H9 (cell line): ENCODE measurements around the gene GRIA1. TPM values are rescaled to one million over a fixed set of nuclear protein-coding genes. Genes with fewer than 3 reads are reported as not detected.

Source experiments
- DNase-seq: peaks from one replicate; pipeline ENCODE4 v3.0.0-alpha.2; 2017
- H2AFZ ChIP-seq: one replicate; pipeline ENCODE4 v1.6.1; 2013; ENCODE audit warnings: mild to moderate bottlenecking, low read length, control low read depth, moderate library complexity
- H2AK5ac ChIP-seq: 2 replicates; pipeline ENCODE4 v1.6.1; 2013; ENCODE audit warnings: low read length, control low read depth, mixed read lengths; ENCODE audit not compliant: insufficient read length
- H2BK120ac ChIP-seq: one replicate; pipeline ENCODE4 v1.6.1; 2013; ENCODE audit warnings: low read depth, mild to moderate bottlenecking, low read length, control low read depth, inconsistent platforms; ENCODE audit not compliant: poor library complexity, severe bottlenecking
- H2BK12ac ChIP-seq: 2 replicates; pipeline ENCODE4 v1.6.1; 2013; ENCODE audit warnings: low read length, control low read depth, mixed read lengths, low read depth; ENCODE audit not compliant: insufficient read length
- H2BK15ac ChIP-seq: 2 replicates; pipeline ENCODE4 v1.6.1; 2013; ENCODE audit warnings: low read depth, low read length, control low read depth
- H2BK20ac ChIP-seq: one replicate; pipeline ENCODE4 v1.6.1; 2013; ENCODE audit warnings: low read depth, mild to moderate bottlenecking, low read length, control low read depth, inconsistent platforms; ENCODE audit not compliant: poor library complexity, severe bottlenecking
- H2BK5ac ChIP-seq: 2 replicates; pipeline ENCODE4 v1.6.1; 2013; ENCODE audit warnings: low read length, control low read depth, mixed read lengths; ENCODE audit not compliant: insufficient read length
- H3K14ac ChIP-seq: 2 replicates; pipeline ENCODE4 v1.6.1; 2013; ENCODE audit warnings: low read length, control low read depth; ENCODE audit not compliant: insufficient read depth
- H3K18ac ChIP-seq: 2 replicates; pipeline ENCODE4 v1.6.1; 2013; ENCODE audit warnings: low read depth, mild to moderate bottlenecking, mixed read lengths, low read length, control low read depth; ENCODE audit not compliant: insufficient read length
- H3K23ac ChIP-seq: 2 replicates; pipeline ENCODE4 v1.6.1; 2013; ENCODE audit warnings: low read length, control low read depth, mixed read lengths, low read depth; ENCODE audit not compliant: insufficient read length
- H3K23me2 ChIP-seq: 2 replicates; pipeline ENCODE4 v1.6.1; 2013; ENCODE audit warnings: low read depth, mild to moderate bottlenecking, mixed read lengths, low read length, control low read depth; ENCODE audit not compliant: insufficient read length, poor library complexity, severe bottlenecking
- H3K27ac ChIP-seq: 2 replicates; pipeline ENCODE4 v1.5.1; 2013; ENCODE audit warnings: low read length, control low read depth, mixed read lengths, low read depth; ENCODE audit not compliant: insufficient read length
- H3K27me3 ChIP-seq: 2 replicates; pipeline ENCODE4 v1.6.1; 2013; ENCODE audit warnings: low read length, control low read depth, inconsistent platforms; ENCODE audit not compliant: insufficient read depth
- H3K4ac ChIP-seq: 2 replicates; pipeline ENCODE4 v1.6.1; 2013; ENCODE audit warnings: low read depth, mild to moderate bottlenecking, control low read depth, inconsistent platforms, low read length, moderate library complexity
- H3K4me1 ChIP-seq: 2 replicates; pipeline ENCODE4 v1.6.1; 2013; ENCODE audit warnings: low read length, control low read depth, inconsistent platforms; ENCODE audit not compliant: insufficient read depth
- H3K4me2 ChIP-seq: 2 replicates; pipeline ENCODE4 v1.6.1; 2013; ENCODE audit warnings: low read length, control low read depth, mixed read lengths; ENCODE audit not compliant: insufficient read length, insufficient read depth
- H3K56ac ChIP-seq: 2 replicates; pipeline ENCODE4 v1.6.1; 2013; ENCODE audit warnings: low read depth, mild to moderate bottlenecking, mixed read lengths, low read length, control low read depth; ENCODE audit not compliant: insufficient read length
- H3K79me1 ChIP-seq: 2 replicates; pipeline ENCODE4 v1.6.1; 2013; ENCODE audit warnings: low read depth, mild to moderate bottlenecking, moderate library complexity, low read length, control low read depth, inconsistent platforms; ENCODE audit not compliant: insufficient read depth, poor library complexity, severe bottlenecking
- H3K79me2 ChIP-seq: 2 replicates; pipeline ENCODE4 v1.6.1; 2013; ENCODE audit warnings: low read length, control low read depth, inconsistent platforms; ENCODE audit not compliant: insufficient read depth
- H3K9ac ChIP-seq: 2 replicates; pipeline ENCODE4 v1.6.1; 2013; ENCODE audit warnings: low read length, control low read depth, mixed read lengths; ENCODE audit not compliant: insufficient read length; ENCODE audit errors: extremely low read depth
- H3K9me3 ChIP-seq: one replicate; pipeline ENCODE4 v1.6.1; 2013; ENCODE audit warnings: low read depth, low read length, inconsistent platforms; ENCODE audit not compliant: control insufficient read depth
- H3T11ph ChIP-seq: one replicate; pipeline ENCODE4 v1.6.1; 2013; ENCODE audit warnings: mild to moderate bottlenecking, low read length, control low read depth, inconsistent platforms
- H4K20me1 ChIP-seq: one replicate; pipeline ENCODE4 v1.6.1; 2013; ENCODE audit not compliant: control insufficient read depth, insufficient read length, insufficient read depth
- H4K5ac ChIP-seq: 2 replicates; pipeline ENCODE4 v1.6.1; 2013; ENCODE audit warnings: low read depth, mild to moderate bottlenecking, mixed read lengths, low read length, control low read depth; ENCODE audit not compliant: insufficient read length
- H4K8ac ChIP-seq: replicated peaks from 2 replicates; pipeline ENCODE4 v1.6.1; 2013; ENCODE audit warnings: low read length, control low read depth, mixed read lengths, low read depth; ENCODE audit not compliant: insufficient read length
- H4K91ac ChIP-seq: 2 replicates; pipeline ENCODE4 v1.6.1; 2013; ENCODE audit warnings: low read depth, mild to moderate bottlenecking, moderate library complexity, mixed read lengths, low read length, control low read depth; ENCODE audit not compliant: insufficient read length
- H3K27ac Mint-ChIP-seq, 3 experiments: 2 replicates in 2 of 3; 3 replicates in 1 of 3; pipeline ENCODE4 v1.8.0; 2020 to 2021; ENCODE audit warnings: mixed read lengths in 3 of 3, mild to moderate bottlenecking in 1 of 3, moderate library complexity in 1 of 3
- H3K27me3 Mint-ChIP-seq: 2 replicates; pipeline ENCODE4 v1.8.0; 2021; ENCODE audit warnings: low read depth, mild to moderate bottlenecking, moderate library complexity, mixed read lengths
- H3K36me3 Mint-ChIP-seq, 3 experiments: 2 replicates in 2 of 3; 3 replicates in 1 of 3; pipeline ENCODE4 v1.8.0; 2020 to 2021; ENCODE audit warnings: low read depth in 3 of 3, mixed read lengths in 3 of 3; ENCODE audit not compliant: insufficient read depth in 1 of 3
- H3K4me1 Mint-ChIP-seq, 2 experiments: 2 replicates each; pipeline ENCODE4 v1.8.0; 2020; ENCODE audit warnings: mixed read lengths in 2 of 2
- H3K4me3 Mint-ChIP-seq, 2 experiments: 2 replicates in 1 of 2; 3 replicates in 1 of 2; pipeline ENCODE4 v1.8.0; 2020 to 2021; ENCODE audit warnings: mild to moderate bottlenecking in 2 of 2, mixed read lengths in 2 of 2, moderate library complexity in 1 of 2
- H3K9me3 Mint-ChIP-seq, 2 experiments: 2 replicates in 1 of 2; 3 replicates in 1 of 2; pipeline ENCODE4 v1.8.0; 2020; ENCODE audit warnings: mild to moderate bottlenecking in 2 of 2, mixed read lengths in 2 of 2, moderate library complexity in 1 of 2
- total RNA-seq: library from RNA; stranded (reverse); gene quantifications from 2 replicates; pipeline ENCODE4 v1.2.1, GENCODE V29; 2021
- TF ChIP-seq, protein P1 (sequence below): fragments of 200-600 bp; sonication (generic); conservative IDR thresholded peaks from 3 replicates; pipeline ENCODE4 v1.8.0; 2021; ENCODE audit warnings: antibody characterized with exemption, mild to moderate bottlenecking

Gene GRIA1
- total RNA-seq, 1 experiment from 2014 or later: 0.52 TPM

- Histone ChIP-seq H2BK5ac (no peak overlapping the region), H3K79me2 (no peaks in the 10 kb centered on the region), H4K91ac (no peak overlapping the region), H3K27me3 (no peaks in the 10 kb centered on the region), H2BK12ac (no peak overlapping the region), H2BK120ac (no peak overlapping the region), H3K18ac (no peak overlapping the region), H3T11ph (no peak overlapping the region), H3K4me2 (no peak overlapping the region), H4K20me1 (no peaks in the 10 kb centered on the region), H3K23ac (no peak overlapping the region), H3K9me3 (no peaks in the 10 kb centered on the region), H3K4me1 (no peaks in the 10 kb centered on the region), H4K8ac (no peak overlapping the region), H3K9ac (no peak overlapping the region), H2BK15ac (no peak overlapping the region), H3K27ac (no peak overlapping the region), H3K14ac (no peak overlapping the region), H3K79me1 (no peaks in the 10 kb centered on the region), H4K5ac (no peak overlapping the region), H3K23me2 (no peaks in the 10 kb centered on the region), H2AK5ac (no peak overlapping the region), H2BK20ac (no peak overlapping the region), H3K4ac (no peak overlapping the region), H3K56ac (no peak overlapping the region), H2AFZ (no peak overlapping the region)
- H3K4me3 Mint-ChIP-seq: no peak overlapping the region
- H3K9me3 Mint-ChIP-seq: no peaks in the 10 kb centered on the region
- DNase-seq: no peak
- no peak overlapping the region for H3K27ac Mint-ChIP-seq
- TF ChIP-seq, protein P1, sequence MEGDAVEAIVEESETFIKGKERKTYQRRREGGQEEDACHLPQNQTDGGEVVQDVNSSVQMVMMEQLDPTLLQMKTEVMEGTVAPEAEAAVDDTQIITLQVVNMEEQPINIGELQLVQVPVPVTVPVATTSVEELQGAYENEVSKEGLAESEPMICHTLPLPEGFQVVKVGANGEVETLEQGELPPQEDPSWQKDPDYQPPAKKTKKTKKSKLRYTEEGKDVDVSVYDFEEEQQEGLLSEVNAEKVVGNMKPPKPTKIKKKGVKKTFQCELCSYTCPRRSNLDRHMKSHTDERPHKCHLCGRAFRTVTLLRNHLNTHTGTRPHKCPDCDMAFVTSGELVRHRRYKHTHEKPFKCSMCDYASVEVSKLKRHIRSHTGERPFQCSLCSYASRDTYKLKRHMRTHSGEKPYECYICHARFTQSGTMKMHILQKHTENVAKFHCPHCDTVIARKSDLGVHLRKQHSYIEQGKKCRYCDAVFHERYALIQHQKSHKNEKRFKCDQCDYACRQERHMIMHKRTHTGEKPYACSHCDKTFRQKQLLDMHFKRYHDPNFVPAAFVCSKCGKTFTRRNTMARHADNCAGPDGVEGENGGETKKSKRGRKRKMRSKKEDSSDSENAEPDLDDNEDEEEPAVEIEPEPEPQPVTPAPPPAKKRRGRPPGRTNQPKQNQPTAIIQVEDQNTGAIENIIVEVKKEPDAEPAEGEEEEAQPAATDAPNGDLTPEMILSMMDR: no peak
- H3K36me3 Mint-ChIP-seq: no peaks in the 10 kb centered on the region
- H3K4me1 Mint-ChIP-seq: peaks cover 5 to 7% of the 10 kb centered on the region in 2 experiments; a peak in 2 of 4 replicates
- peaks cover 1% of the 10 kb centered on the region; the same call in 1 of the 2 replicates for H3K27me3 Mint-ChIP-seq
Observed at GRCh38 chr5:153480401-153480800, 10.1 kb upstream of the GRIA1 start.
